GM12878 (cell line): ENCODE results near the gene SRPK2. TPM values are rescaled to one million over a fixed set of nuclear protein-coding genes. Genes with fewer than 3 reads are reported as not detected.

ENCODE experiments used
- ATAC-seq: fragments of 200-7000 bp; cut with Tn5 transposase; 3 replicates; pipeline ENCODE4 v1.9.1; 2020; ENCODE audit warnings: mild to moderate bottlenecking, moderate library complexity
- Bru-seq: library from RNA; stranded (reverse); fragments of 400-500 nt; gene quantifications from one replicate; lab custom pipeline; 2021; lab: Mats Ljungman, UMichigan
- BruChase-seq, 2 experiments: library from RNA; stranded (reverse); fragments of 400-500 nt; gene quantifications; one replicate each; lab custom pipeline; 2021; lab: Mats Ljungman, UMichigan
- BruUV-seq: library from RNA; stranded (reverse); fragments of 400-500 nt; replicated peaks from 2 replicates; lab custom pipeline; 2021; lab: Mats Ljungman, UMichigan
- CTCF ChIA-PET: fragments of 300-600 bp; sonication (Branson Sonifier 250); formaldehyde crosslinking; extraction: SDS; loops from one replicate; lab custom pipeline; 2021; ENCODE audit warnings: inconsistent platforms; lab: Yijun Ruan, JAX
- POLR2A ChIA-PET: fragments of 350-600 bp; formaldehyde crosslinking; extraction: SDS; loops from one replicate; lab custom pipeline; 2021; ENCODE audit warnings: inconsistent platforms; lab: Charles Lee
- RAD21 ChIA-PET: fragments of 300-600 bp; sonication (Branson Sonifier 250); formaldehyde crosslinking; loops from one replicate; lab custom pipeline; 2023; ENCODE audit warnings: antibody characterized with exemption; ENCODE audit not compliant: unreplicated experiment; lab: Charles Lee
- SMC1A ChIA-PET: fragments of 300-600 bp; sonication (Branson Sonifier 250); formaldehyde crosslinking; loops from one replicate; lab custom pipeline; 2023; ENCODE audit not compliant: unreplicated experiment, uncharacterized antibody; lab: Charles Lee
- DNase-seq: peaks from one replicate; pipeline ENCODE4 v3.0.0-alpha.2; 2011; ENCODE audit warnings: low read depth, low spot score
- FAIRE-seq: peaks from 3 replicates; lab custom pipeline; 2011; peaks lifted over from hg19 to GRCh38; lab: Jason Lieb, UNC
- H2AFZ ChIP-seq: 2 replicates; pipeline ENCODE4 v1.6.0; 2011; ENCODE audit warnings: low read depth, low read length, control low read depth; ENCODE audit not compliant: control insufficient read depth
- H3K27ac ChIP-seq: 2 replicates; pipeline ENCODE4 v1.5.1; 2011; ENCODE audit warnings: control low read depth; ENCODE audit not compliant: control insufficient read depth, insufficient read depth
- H3K27me3 ChIP-seq, 2 experiments: replicated peaks in 1 of 2; 2 replicates each; pipeline versions ENCODE4 v1.6.0 to v1.6.1; 2011; ENCODE audit warnings: low read length in 1 of 2; ENCODE audit not compliant: control insufficient read depth in 2 of 2, insufficient read depth in 2 of 2
- H3K36me3 ChIP-seq, 2 experiments: 2 replicates each; pipeline ENCODE4 v1.5.1; 2011; ENCODE audit warnings: low read length in 1 of 2; ENCODE audit not compliant: control insufficient read depth in 2 of 2, insufficient read depth in 2 of 2
- H3K4me1 ChIP-seq: 2 replicates; pipeline ENCODE4 v1.6.1; 2011; ENCODE audit warnings: mild to moderate bottlenecking, low read length, moderate library complexity, mixed read lengths; ENCODE audit not compliant: control insufficient read depth, insufficient read depth
- H3K4me2 ChIP-seq: 2 replicates; pipeline ENCODE4 v1.6.0; 2011; ENCODE audit warnings: control low read depth; ENCODE audit not compliant: control insufficient read depth, insufficient read depth
- H3K4me3 ChIP-seq: fragments of 200-600 bp; sonication (generic); 2 replicates; pipeline ENCODE4 v1.5.1; 2016
- H3K79me2 ChIP-seq: 2 replicates; pipeline ENCODE4 v1.6.0; 2011; ENCODE audit warnings: low read length; ENCODE audit not compliant: control insufficient read depth, insufficient read depth
- H3K9ac ChIP-seq: 2 replicates; pipeline ENCODE4 v1.8.0; 2011; ENCODE audit warnings: low read length, control low read depth, mixed read lengths; ENCODE audit not compliant: control insufficient read depth, insufficient read depth
- H3K9me3 ChIP-seq: replicated peaks from 3 replicates; pipeline ENCODE4 v1.5.1; 2011; ENCODE audit warnings: mild to moderate bottlenecking, low read length; ENCODE audit not compliant: control insufficient read depth, insufficient read depth
- H4K20me1 ChIP-seq: 2 replicates; pipeline ENCODE4 v1.6.0; 2011; ENCODE audit not compliant: control insufficient read depth, insufficient read depth
- BACH1 ChIP-seq: fragments of 450-650 bp; IDR thresholded peaks from 2 replicates; pipeline ENCODE4 v1.6.1; 2017; ENCODE audit warnings: mild to moderate bottlenecking, borderline replicate concordance
- CHD4 ChIP-seq: fragments of 200-600 bp; sonication (generic); IDR thresholded peaks from 2 replicates; pipeline ENCODE4 v1.6.1; 2016; ENCODE audit warnings: mild to moderate bottlenecking
- HSF1 ChIP-seq: fragments of 150-350 bp; IDR thresholded peaks from 2 replicates; pipeline ENCODE4 v1.6.1; 2014; ENCODE audit warnings: mild to moderate bottlenecking, low read depth, low read length
- LARP7 ChIP-seq: fragments of 450-650 bp; IDR thresholded peaks from 2 replicates; pipeline ENCODE4 v1.6.1; 2017; ENCODE audit warnings: mild to moderate bottlenecking
- MEF2B ChIP-seq: fragments of 450-650 bp; IDR thresholded peaks from 2 replicates; pipeline ENCODE4 v1.6.1; 2018; ENCODE audit warnings: mild to moderate bottlenecking, moderate library complexity; ENCODE audit not compliant: partially characterized antibody, poor library complexity, severe bottlenecking
- NKRF ChIP-seq: fragments of 450-650 bp; conservative IDR thresholded peaks from 2 replicates; pipeline ENCODE4 v1.6.1; 2017; ENCODE audit warnings: mild to moderate bottlenecking, moderate library complexity
- NR2C1 ChIP-seq: fragments of 450-650 bp; IDR thresholded peaks from 2 replicates; pipeline ENCODE4 v1.6.1; 2017; ENCODE audit warnings: antibody characterized with exemption, mild to moderate bottlenecking, moderate library complexity
- PBX3 ChIP-seq: IDR thresholded peaks from 2 replicates; pipeline ENCODE4 v1.6.1; 2011; ENCODE audit warnings: mild to moderate bottlenecking, low read depth, low read length, moderate library complexity; ENCODE audit not compliant: insufficient replicate concordance
- ZZZ3 ChIP-seq: IDR thresholded peaks from 2 replicates; pipeline ENCODE4 v1.6.1; 2011; ENCODE audit warnings: low read depth; ENCODE audit not compliant: control insufficient read depth, insufficient read length
- WGBS: methylation state at CpG from one replicate; pipeline ENCODE4 v1.1.6; 2016; ENCODE audit warnings: low lambda C conversion rate; ENCODE audit not compliant: insufficient replicate concordance, insufficient coverage; ENCODE audit errors: missing lambda C conversion rate; 5-methylcytosine and 5-hydroxymethylcytosine counted together
- in situ Hi-C: fragments of 300-500 bp; cut with MboI; formaldehyde crosslinking; loops from 9 replicates; pipeline ENCODE4 v1.14.3; 2018; ENCODE audit warnings: mixed read lengths
- intact Hi-C: fragments of 100-400 bp; cut with micrococcal nuclease; formaldehyde crosslinking; loops from one replicate; pipeline ENCODE4 v1.14.2; 2022; ENCODE audit not compliant: unreplicated experiment
- long read RNA-seq, 2 experiments: library from polyadenylated mRNA; unstranded; transcript quantifications; one replicate each; pipeline ENCODE4 v2.0.0, GENCODE V29; 2019 to 2020
- polyA minus RNA-seq, 3 experiments: library from RNA; depleted of rRNA, polyadenylated mRNA; stranded (reverse); fragments of >200 nt; gene quantifications; 2 replicates each; pipeline ENCODE4 v1.2.3, GENCODE V29; 2011
- polyA plus RNA-seq, 11 experiments: library from polyadenylated mRNA; depleted of rRNA in 4 of 11; unstranded in 6 of 11; stranded (reverse) in 5 of 11; fragments of >200 nt; fragmentation: Nextera tagmentation in 4 of 11; fragmentation: Illumina TruSeq in 1 of 11; extraction: Ambion mirVana in 4 of 11; extraction: Trizol in 1 of 11; gene quantifications; 1 replicate in 1 of 11; 2 replicates in 10 of 11; pipeline versions ENCODE4 v1.2.1 to v1.2.3, GENCODE V29; 2011 to 2016; ENCODE audit warnings: inconsistent platforms in 2 of 11, missing spikeins in 2 of 11, low read depth in 1 of 11
- total RNA-seq, 4 experiments: library from RNA; depleted of rRNA in 3 of 4; stranded (reverse); fragments of >200 nt in 3 of 4; fragmentation: Illumina TruSeq in 1 of 4; extraction: Trizol in 1 of 4; gene quantifications; 2 replicates each; pipeline versions ENCODE4 v1.2.1 to v1.2.3, GENCODE V29; 2013 to 2021

Gene SRPK2
- 88.2 and 88.5 TPM in 2 replicates for total RNA-seq (2013; cell fraction: nucleolus; rRNA removed)
- total RNA-seq (2014; rRNA removed), result 23.3 and 26.5 TPM in 2 replicates
- total RNA-seq (2014; rRNA removed; fragmentation: Illumina TruSeq; extraction: Trizol), result 26.6 and 26.7 TPM in 2 replicates
- 30.2 and 32.8 TPM in 2 replicates for total RNA-seq (2021)
- 13.9 TPM for polyA plus RNA-seq (2011; ENCODE audit: low read depth)
- 20.4 and 26.5 TPM in 2 replicates for polyA plus RNA-seq (2011; rRNA removed)
- 8.8 and 12.5 TPM in 2 replicates for polyA plus RNA-seq (2011; cell fraction: cytosol; rRNA removed)
- 12.7 and 18.8 TPM in 2 replicates for polyA plus RNA-seq (2011; cell fraction: nucleus; rRNA removed)
- polyA plus RNA-seq (2012), result 16.8 and 19.6 TPM in 2 replicates
- polyA plus RNA-seq (2014; fragmentation: Illumina TruSeq; extraction: Trizol), result 25.4 and 25.7 TPM in 2 replicates
- polyA plus RNA-seq (2014; fragmentation: Nextera tagmentation; extraction: Ambion mirVana), result 10 to 100 TPM; 14.2 to 21.5 TPM
- 12.4 and 13.2 TPM in 2 replicates for polyA plus RNA-seq (2014; rRNA removed)
- polyA plus RNA-seq (2016; fragmentation: Nextera tagmentation; extraction: Ambion mirVana), result 10 to 100 TPM; 25.7 to 28.6 TPM
- polyA minus RNA-seq (2011; rRNA and poly(A)+ RNA removed), result 22.7 and 27.8 TPM in 2 replicates
- polyA minus RNA-seq (2011; cell fraction: cytosol; rRNA and poly(A)+ RNA removed), result 6.7 and 7.4 TPM in 2 replicates
- 19.2 and 25.5 TPM in 2 replicates for polyA minus RNA-seq (2011; cell fraction: nucleus; rRNA and poly(A)+ RNA removed)
- percentile 78 among the genes with signal in this experiment for Bru-seq, nascent RNA
- percentile 80 among the genes with signal in this experiment for BruChase-seq, experiment 1, labeled RNA remaining after a 6-hour chase
- percentile 81 among the genes with signal in this experiment for BruChase-seq, experiment 2, labeled RNA remaining after a 2-hour chase
- long read RNA-seq, experiment 1, partial matches to known transcripts, result 16 of 21 reads
- long read RNA-seq, experiment 1, other reads (novel, unspliced or antisense), result 4 of 21 reads
- long read RNA-seq, experiment 2, partial matches to known transcripts, result 38 of 63 reads
- long read RNA-seq, experiment 2, other reads (novel, unspliced or antisense), result 24 of 63 reads

- ATAC-seq (peak; percentile 87), DNase-seq (no peak), FAIRE-seq (no peak)
- in situ Hi-C loops, result no loop called here
- intact Hi-C loops, result loop anchor here (5.0 kb wide), 1 partner anchor 36 kb away; no protein-coding TSS in a partner anchor
- POLR2A ChIA-PET, result interaction anchor here (1.2 to 2.2 kb wide), 2 partner anchors 11 to 20 kb away, joined by 3 to 7 read pairs; no protein-coding TSS in a partner anchor
- peak within 1 kb of the TSS; percentile 94 for H3K4me3 ChIP-seq
- no peaks in the 10 kb centered on the region for H3K9me3 ChIP-seq
- peaks cover 16% of the 10 kb centered on the region for H3K79me2 ChIP-seq
- H3K36me3 ChIP-seq, result no peaks in the 10 kb centered on the region; a peak in 1 of 4 replicates
- no peaks in the 10 kb centered on the region for H4K20me1 ChIP-seq
- 0 out of 2 replicates have a peak, but pooled peaks cover 3% of the 10 kb centered on the region for H3K4me1 ChIP-seq
- CTCF ChIA-PET, result interaction anchor here (1.3 to 1.6 kb wide), 4 partner anchors 9 to 235 kb away, joined by 3 to 4 read pairs (median 3); no protein-coding TSS in a partner anchor
- H3K4me2 ChIP-seq, result peak within 1 kb of the TSS; percentile 86
- peak within 1 kb of the TSS; percentile 25; the same call in 1 of the 2 replicates for H3K27ac ChIP-seq
- H3K9ac ChIP-seq, result peak within 1 kb of the TSS; percentile 75; the same call in 1 of the 2 replicates
- SMC1A ChIA-PET, result interaction anchor here (0.6 to 1.0 kb wide), 2 partner anchors 43 to 201 kb away, joined by 3 read pairs; no protein-coding TSS in a partner anchor
- RAD21 ChIA-PET, result interaction anchor here (0.8 to 2.8 kb wide), 2 partner anchors 13 to 37 kb away, joined by 7 to 12 read pairs; no protein-coding TSS in a partner anchor
- H2AFZ ChIP-seq, result peak within 1 kb of the TSS; percentile 83
- WGBS, result under 1% methylated on average over 19 of the region's 113 CpGs
- BruUV-seq, result no TSS peak
- H3K27me3 ChIP-seq, result no peaks in the 10 kb centered on the region
- TF ChIP-seq CHD4 (no peak), PBX3 (no peak), NKRF (0 out of 2 replicates have a peak, but pooled peaks have one; percentile 13), HSF1 (no peak), LARP7 (peak; percentile 15; the same call in 1 of the 2 replicates), MEF2B (peak; percentile 23), BACH1 (0 out of 2 replicates have a peak, but pooled peaks have one; percentile 45), ZZZ3 (no peak), NR2C1 (no peak)
Measured at GRCh38 chr7:105388356-105389087, at the start of gene SRPK2. TSS of gene SRPK2 (minus strand) at chr7:105388921.
